Tibial artery (tissue), 4 donors: ENCODE results near the gene BUD31.
A peak's percentile ranks its signal among the peaks of the same experiment; 100 is the strongest.

ENCODE experiments used
- DNase-seq, 2 donors: peaks; one replicate each; pipeline ENCODE4 v3.0.0-alpha.2; 2019
- H3K27ac ChIP-seq, 2 donors: fragments of 200-600 bp; sonication (generic) in 1 of 2; 1 replicate in 1 of 2; 2 replicates in 1 of 2; pipeline ENCODE4 v1.5.1; 2018 to 2019; ENCODE audit warnings: mild to moderate bottlenecking in 1 of 2
- H3K27me3 ChIP-seq, 2 donors: fragments of 200-600 bp; sonication (generic) in 1 of 2; one replicate each; pipeline versions ENCODE4 v1.5.1 to v1.6.0; 2016 to 2019
- H3K36me3 ChIP-seq, 3 donors: fragments of 200-600 bp; sonication (generic) in 2 of 3; one replicate each; pipeline ENCODE4 v1.5.1; 2016 to 2019; ENCODE audit warnings: mild to moderate bottlenecking in 2 of 3
- H3K4me1 ChIP-seq, 4 donors: fragments of 200-600 bp; sonication (generic) in 2 of 4; 1 replicate in 3 of 4; 2 replicates in 1 of 4; pipeline ENCODE4 v1.5.1; 2016 to 2019
- H3K4me3 ChIP-seq, 2 donors: fragments of 200-600 bp; sonication (generic) in 1 of 2; 1 replicate in 1 of 2; 2 replicates in 1 of 2; pipeline ENCODE4 v1.5.1; 2018 to 2019; ENCODE audit warnings: mild to moderate bottlenecking in 2 of 2
- H3K9me3 ChIP-seq, 3 donors: fragments of 200-600 bp; sonication (generic) in 1 of 3; one replicate each; pipeline ENCODE4 v1.5.1; 2016 to 2019
- CTCF ChIP-seq, 2 experiments: fragments of 200-600 bp in 1 of 2; fragments of 450-650 bp in 1 of 2; IDR thresholded peaks; one replicate each; pipeline ENCODE4 v1.5.1; 2017 to 2019; ENCODE audit warnings: antibody characterized with exemption in 2 of 2, mild to moderate bottlenecking in 1 of 2, moderate library complexity in 1 of 2
- intact Hi-C: fragments of 100-400 bp; cut with DNase I; formaldehyde crosslinking; loops from one replicate; pipeline ENCODE4 v1.15.0; 2023; ENCODE audit warnings: low total_unique reads

The BUD31 gene

GRCh38 chr7:99433158-99433557 lies 24.4 kb downstream of the BUD31 start:
- H3K27me3 ChIP-seq: no peaks in the 10 kb centered on the region
- no peak overlapping the region for H3K27ac ChIP-seq
- peaks cover 0 to 11% (median 8%) of the 10 kb centered on the region in 4 donors for H3K4me1 ChIP-seq
- no peaks in the 10 kb centered on the region for H3K9me3 ChIP-seq
- no peak overlapping the region for H3K4me3 ChIP-seq
- intact Hi-C loops: no loop called here
- no peak for DNase-seq
- no peak for TF ChIP-seq CTCF (IDR thresholded peaks at IDR 0.05)
- peaks cover 33 to 74% (median 58%) of the 10 kb centered on the region in 3 donors for H3K36me3 ChIP-seq

- Histone ChIP-seq H3K4me3 (peak overlapping the region; percentile 86 to 99), H3K27me3 (no peaks in the 10 kb centered on the region), H3K36me3 (peaks cover 16 to 29% (median 22%) of the 10 kb centered on the region in 3 donors), H3K4me1 (peaks cover 0 to 44% (median 35%) of the 10 kb centered on the region in 4 donors), H3K27ac (peak overlapping the region; percentile 88 to 89), H3K9me3 (no peaks in the 10 kb centered on the region)
- intact Hi-C loops: no loop called here
- no peak for DNase-seq
- no peak for TF ChIP-seq CTCF (IDR thresholded peaks at IDR 0.05)
Measured at GRCh38 chr7:99437946-99438572, 29.3 kb downstream of the BUD31 start.

- H3K9me3 ChIP-seq: no peaks in the 10 kb centered on the region
- peak; percentile 94 to 97 for DNase-seq
- H3K27me3 ChIP-seq: no peaks in the 10 kb centered on the region
- H3K27ac ChIP-seq: peak within 1 kb of the TSS; percentile 88 to 89
- H3K36me3 ChIP-seq: peaks cover 10 to 29% (median 15%) of the 10 kb centered on the region in 3 donors
- intact Hi-C loops: no loop called here
- H3K4me3 ChIP-seq: peak within 1 kb of the TSS; percentile 86 to 99
- TF ChIP-seq CTCF (IDR thresholded peaks at IDR 0.05): no peak
- peaks cover 0 to 44% (median 35%) of the 10 kb centered on the region in 4 donors for H3K4me1 ChIP-seq
Measured at GRCh38 chr7:99438573-99439480, 30.1 kb downstream of the BUD31 start, which contains the start of the genes CPSF4 and PTCD1. Gene CPSF4 (plus strand): TSS chr7:99438943. CDS start chr7:99439083, 140 bp downstream. Gene PTCD1 (minus strand): TSS chr7:99438798. CDS start chr7:99435242, 3,556 bp downstream.

GRCh38 chr7:99440195-99440594 lies 31.4 kb downstream of the BUD31 start:
- TF ChIP-seq CTCF (IDR thresholded peaks at IDR 0.05): no peak
- Histone ChIP-seq H3K4me1 (peaks cover 0 to 44% (median 35%) of the 10 kb centered on the region in 4 donors), H3K4me3 (peak overlapping the region; percentile 86 to 99)

GRCh38 chr7:99446096-99446495 lies 37.3 kb downstream of the BUD31 start:
- no peak for TF ChIP-seq CTCF (IDR thresholded peaks at IDR 0.05)
- H3K27me3 ChIP-seq: no peaks in the 10 kb centered on the region
- H3K4me1 ChIP-seq: peaks cover 0 to 16% (median 9%) of the 10 kb centered on the region in 4 donors
- intact Hi-C loops: no loop called here
- H3K27ac ChIP-seq: no peak overlapping the region
- no peak for DNase-seq
- peaks cover 41 to 78% (median 59%) of the 10 kb centered on the region in 3 donors for H3K36me3 ChIP-seq
- no peak overlapping the region for H3K4me3 ChIP-seq
- H3K9me3 ChIP-seq: no peaks in the 10 kb centered on the region

More at GRCh38 chr7:99440195-99440594, 31.4 kb downstream of the BUD31 start:
- intact Hi-C loops: no loop called here
- Histone ChIP-seq H3K27ac (peak overlapping the region in 1 of 2 donors; percentile 89), H3K27me3 (no peaks in the 10 kb centered on the region), H3K36me3 (peaks cover 5 to 29% (median 11%) of the 10 kb centered on the region in 3 donors), H3K9me3 (no peaks in the 10 kb centered on the region)
- no peak for DNase-seq
